NCI-H2227 (cell line): ENCODE measurements around the gene C9orf43.

Source experiments
- DNase-seq: peaks from one replicate; lab custom pipeline; 2025; ENCODE audit not compliant: unreplicated experiment; lab: John Stamatoyannopoulos, UW

The C9orf43 gene

GRCh38 chr9:113464286-113464660, 53.7 kb downstream of the C9orf43 start:
- DNase-seq, result no peak

GRCh38 chr9:113465599-113466140, 55.1 kb downstream of the C9orf43 start:
- no peak for DNase-seq

- DNase-seq, result no peak
These were observed 56.6 kb downstream of the C9orf43 start for GRCh38 chr9:113467183-113467582.

GRCh38 chr9:113468716-113469448, 58.3 kb downstream of the C9orf43 start:
- no peak for DNase-seq

- no peak for DNase-seq
These were observed 60.6 kb downstream of the C9orf43 start for GRCh38 chr9:113471143-113471542.

- peak; percentile 21 for DNase-seq
These were observed 61.0 kb downstream of the C9orf43 start for GRCh38 chr9:113471566-113471965.

GRCh38 chr9:113472199-113472598, 61.7 kb downstream of the C9orf43 start:
- DNase-seq, result no peak

- DNase-seq, result no peak
These were observed 63.9 kb downstream of the C9orf43 start for GRCh38 chr9:113474360-113475028.

GRCh38 chr9:113475031-113475430, 64.5 kb downstream of the C9orf43 start:
- no peak for DNase-seq

GRCh38 chr9:113475992-113476391, 65.4 kb downstream of the C9orf43 start:
- no peak for DNase-seq

GRCh38 chr9:113476511-113476916, 66.0 kb downstream of the C9orf43 start:
- DNase-seq, result no peak

- DNase-seq, result no peak
These were observed 66.5 kb downstream of the C9orf43 start for GRCh38 chr9:113477058-113477457.

- no peak for DNase-seq
These were observed 67.1 kb downstream of the C9orf43 start for GRCh38 chr9:113477661-113478060.

- DNase-seq, result no peak
These were observed 68.7 kb downstream of the C9orf43 start for GRCh38 chr9:113479174-113479621.
